GM12892 (cell line): ENCODE results near the gene SEC14L2.

Experiments
- POLR2A ChIP-seq: IDR thresholded peaks from 2 replicates; pipeline ENCODE4 v1.6.1; 2011; ENCODE audit warnings: low read depth, low read length, control low read depth
- POLR2AphosphoS5 ChIP-seq: IDR thresholded peaks from 2 replicates; pipeline ENCODE4 v1.6.1; 2011; ENCODE audit warnings: low read depth, low read length, control low read depth
- TAF1 ChIP-seq: IDR thresholded peaks from 2 replicates; pipeline ENCODE4 v1.6.1; 2011; ENCODE audit warnings: low read depth, mild to moderate bottlenecking, control low read depth, low read length, borderline replicate concordance

DNA sequence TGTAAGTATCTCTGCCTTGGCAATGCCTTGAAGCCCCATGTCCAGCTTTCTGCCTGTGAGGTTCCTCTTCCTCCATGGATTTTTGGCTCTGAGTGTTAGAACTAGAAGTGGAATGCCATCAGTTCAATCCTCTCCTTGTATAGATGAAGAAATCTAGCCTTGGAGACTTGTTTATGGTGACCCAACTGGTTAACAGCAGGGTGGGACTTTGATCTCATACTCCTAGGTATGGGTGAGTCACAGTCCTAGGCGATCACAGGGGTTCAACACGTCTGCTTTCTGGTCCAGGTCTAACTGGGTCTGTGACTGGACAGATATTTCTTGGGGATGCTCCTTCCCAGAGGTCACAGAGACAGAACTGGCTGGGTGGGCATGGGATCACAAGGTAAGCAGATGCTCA, 19.6 kb downstream of the SEC14L2 start:
- TF ChIP-seq TAF1 (no peak), POLR2AphosphoS5 (no peak), POLR2A (no peak)
